DND-41 (cell line): ENCODE results near the gene TBL1XR1.

Source experiments
- ATAC-seq: fragments of 200-7000 bp; cut with Tn5 transposase; 3 replicates; pipeline ENCODE4 v1.9.1; 2021; ENCODE audit warnings: low read depth; ENCODE audit not compliant: insufficient read depth
- DNase-seq: peaks from one replicate; pipeline ENCODE4 v3.0.0-alpha.2; 2020
- H2AFZ ChIP-seq: 2 replicates; pipeline ENCODE4 v1.6.0; 2012; ENCODE audit warnings: low read depth, low read length
- H3K27ac ChIP-seq: 2 replicates; pipeline ENCODE4 v1.5.1; 2012; ENCODE audit warnings: low read length, inconsistent platforms
- H3K27me3 ChIP-seq: fragments of 200-600 bp; sonication (generic); 2 replicates; pipeline ENCODE4 v1.6.0; 2012; ENCODE audit warnings: low read length, mild to moderate bottlenecking, inconsistent platforms; ENCODE audit not compliant: insufficient read depth, poor library complexity
- H3K36me3 ChIP-seq: 2 replicates; pipeline ENCODE4 v1.5.1; 2012; ENCODE audit warnings: low read length, inconsistent platforms; ENCODE audit not compliant: insufficient read depth
- H3K4me1 ChIP-seq: 2 replicates; pipeline ENCODE4 v1.5.1; 2012; ENCODE audit warnings: mild to moderate bottlenecking, low read length; ENCODE audit not compliant: insufficient read depth
- H3K4me2 ChIP-seq: 2 replicates; pipeline ENCODE4 v1.6.0; 2012; ENCODE audit warnings: mild to moderate bottlenecking, moderate library complexity, low read length, inconsistent platforms; ENCODE audit not compliant: insufficient read depth
- H3K4me3 ChIP-seq, 2 experiments: fragments of 200-600 bp in 1 of 2; shearing (Covaris generic) in 1 of 2; 2 replicates each; pipeline ENCODE4 v1.5.1; 2012 to 2016; ENCODE audit warnings: inconsistent platforms in 2 of 2, low read length in 2 of 2, mild to moderate bottlenecking in 2 of 2, low read depth in 1 of 2, moderate library complexity in 1 of 2
- H3K79me2 ChIP-seq: 2 replicates; pipeline ENCODE4 v1.6.0; 2012; ENCODE audit warnings: low read length, inconsistent platforms; ENCODE audit not compliant: insufficient read depth
- H3K9ac ChIP-seq: 2 replicates; pipeline ENCODE4 v1.6.0; 2012; ENCODE audit warnings: low read depth, mild to moderate bottlenecking, inconsistent platforms, low read length, moderate library complexity
- H3K9me3 ChIP-seq: 2 replicates; pipeline ENCODE4 v1.5.1; 2012; ENCODE audit warnings: low read length, moderate library complexity, mild to moderate bottlenecking, inconsistent platforms; ENCODE audit not compliant: insufficient read depth, severe bottlenecking
- H4K20me1 ChIP-seq: 2 replicates; pipeline ENCODE4 v1.6.0; 2012; ENCODE audit warnings: low read length; ENCODE audit not compliant: insufficient read depth
- CTCF ChIP-seq: IDR thresholded peaks from 2 replicates; pipeline ENCODE4 v1.5.1; 2012; ENCODE audit warnings: borderline replicate concordance, low read length, moderate library complexity, mild to moderate bottlenecking; ENCODE audit not compliant: poor library complexity, severe bottlenecking; ENCODE audit errors: extremely low read depth
- EZH2 ChIP-seq: IDR thresholded peaks from 3 replicates; pipeline ENCODE4 v1.6.1; 2012; ENCODE audit warnings: borderline replicate concordance, low read depth, mild to moderate bottlenecking, moderate library complexity, low read length, inconsistent platforms; ENCODE audit not compliant: severe bottlenecking

TBL1XR1 gene

DNA sequence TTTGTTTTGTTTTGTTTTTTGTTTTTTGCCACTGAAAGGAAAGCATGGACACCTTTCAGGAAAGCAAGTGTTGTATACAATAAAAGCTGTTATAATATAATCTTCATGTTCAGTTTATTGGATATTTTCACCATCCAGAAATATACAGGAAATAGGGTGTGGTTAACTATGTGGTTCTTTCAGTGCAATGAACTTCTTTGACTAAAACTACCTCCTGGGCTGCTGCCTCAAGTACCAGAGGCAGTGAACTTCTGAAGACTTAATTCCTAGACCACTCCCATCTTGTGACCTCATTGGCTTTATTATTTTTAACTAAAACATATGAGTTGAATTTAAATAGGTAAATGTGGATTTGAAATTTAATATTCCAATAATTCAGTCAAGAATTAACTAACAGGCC lies 27.1 kb upstream of the TBL1XR1 start:
- Histone ChIP-seq H2AFZ (no peak overlapping the region), H3K4me2 (no peak overlapping the region), H3K9ac (no peak overlapping the region; the same call in 1 of the 2 replicates), H3K79me2 (no peaks in the 10 kb centered on the region), H3K4me1 (peaks cover 20% of the 10 kb centered on the region), H4K20me1 (no peaks in the 10 kb centered on the region), H3K4me3 (no peak overlapping the region), H3K36me3 (no peaks in the 10 kb centered on the region), H3K27ac (peak overlapping the region; percentile 21; the same call in 1 of the 2 replicates), H3K9me3 (no peaks in the 10 kb centered on the region), H3K27me3 (no peaks in the 10 kb centered on the region)
- no peak for TF ChIP-seq EZH2
- no peak for TF ChIP-seq CTCF
- DNase-seq (peak; percentile 41), ATAC-seq (peak; percentile 96)

- ATAC-seq (no peak), DNase-seq (no peak)
- no peaks in the 10 kb centered on the region for H4K20me1 ChIP-seq
- H3K4me1 ChIP-seq, result peaks cover 20% of the 10 kb centered on the region
- H3K79me2 ChIP-seq, result no peaks in the 10 kb centered on the region
- H3K27ac ChIP-seq, result no peak overlapping the region
- no peak overlapping the region for H3K9ac ChIP-seq
- no peak overlapping the region for H3K4me3 ChIP-seq
- H3K36me3 ChIP-seq, result no peaks in the 10 kb centered on the region
- no peaks in the 10 kb centered on the region for H3K9me3 ChIP-seq
- no peak overlapping the region for H3K4me2 ChIP-seq
- no peak overlapping the region for H2AFZ ChIP-seq
- TF ChIP-seq CTCF, result no peak
- no peak for TF ChIP-seq EZH2
- H3K27me3 ChIP-seq, result no peaks in the 10 kb centered on the region
These were observed 24.5 kb upstream of the TBL1XR1 start for GRCh38 chr3:177221744-177222143.

DNA sequence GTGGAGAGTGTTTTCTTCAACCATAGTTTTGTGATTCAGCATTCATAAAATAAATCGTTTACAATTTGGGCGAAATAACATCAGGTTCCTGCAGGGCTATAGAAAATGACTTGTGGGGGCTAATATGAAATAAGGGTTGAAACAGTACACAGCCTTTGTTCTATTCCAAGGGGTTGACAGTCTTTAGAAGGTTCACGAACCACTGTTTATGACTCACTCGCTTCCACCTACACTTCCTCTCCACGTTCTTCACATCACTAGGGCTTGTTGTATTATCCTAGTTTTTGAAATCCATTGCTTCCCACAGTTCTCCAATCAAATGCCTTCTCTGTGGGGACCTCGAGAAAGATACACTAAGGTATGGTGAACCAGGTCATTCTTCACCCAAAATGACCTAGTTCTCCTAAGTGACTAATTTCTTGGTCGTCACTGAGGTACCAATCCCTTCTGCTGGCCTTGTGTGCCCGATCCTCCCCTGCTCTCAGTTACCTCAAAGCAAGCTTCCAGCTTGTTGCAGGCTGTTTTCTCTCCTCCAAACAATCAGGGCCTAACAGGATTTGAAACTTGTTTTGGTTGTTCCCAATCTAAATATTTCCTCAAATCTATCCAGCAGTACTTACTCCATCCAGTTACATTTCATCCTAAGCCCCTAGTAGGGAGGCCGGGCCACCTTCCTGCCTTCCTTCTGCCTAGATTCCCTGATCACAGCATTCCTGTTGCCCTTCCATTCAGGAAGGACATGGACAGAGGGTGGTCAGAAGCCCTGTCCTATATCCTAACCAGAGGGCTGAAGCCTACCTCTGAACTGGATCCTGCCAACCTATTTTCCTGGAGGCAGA lies 23.1 kb upstream of the TBL1XR1 start:
- Histone ChIP-seq H3K79me2 (no peaks in the 10 kb centered on the region), H2AFZ (no peak overlapping the region), H3K4me2 (no peak overlapping the region), H3K4me3 (no peak overlapping the region), H3K4me1 (peaks cover 14% of the 10 kb centered on the region), H3K9ac (no peak overlapping the region), H4K20me1 (no peaks in the 10 kb centered on the region), H3K27ac (no peak overlapping the region), H3K36me3 (no peaks in the 10 kb centered on the region), H3K9me3 (no peaks in the 10 kb centered on the region), H3K27me3 (no peaks in the 10 kb centered on the region)
- peak; percentile 27; the same call in 1 of the 3 replicates for ATAC-seq
- DNase-seq, result no peak
- TF ChIP-seq EZH2, result no peak
- TF ChIP-seq CTCF, result no peak
